GM23338 (cell line): ENCODE data around the gene PLS1. TPM values are rescaled to one million over a fixed set of nuclear protein-coding genes. Genes with fewer than 3 reads are reported as not detected.

Source experiments
- ATAC-seq: fragments of 200-7000 bp; cut with Tn5 transposase; 3 replicates; pipeline ENCODE4 v1.9.1; 2020
- DNase-seq: peaks from one replicate; pipeline ENCODE4 v3.0.0-alpha.2; 2015; ENCODE audit warnings: low spot score
- H2AFZ ChIP-seq: fragments of 200-600 bp; sonication (generic); 2 replicates; pipeline ENCODE4 v1.8.0; 2016; ENCODE audit warnings: antibody characterized with exemption, mild to moderate bottlenecking, moderate library complexity
- H3F3A ChIP-seq: fragments of 200-600 bp; sonication (generic); replicated peaks from 2 replicates; pipeline ENCODE4 v1.8.0; 2017; ENCODE audit warnings: antibody characterized with exemption, mixed run types, low read depth
- H3K27ac ChIP-seq: fragments of 200-600 bp; sonication (generic); 2 replicates; pipeline ENCODE4 v1.6.1; 2016; ENCODE audit warnings: low read depth
- H3K27me3 ChIP-seq: fragments of 200-600 bp; sonication (generic); 2 replicates; pipeline ENCODE4 v1.8.0; 2016; ENCODE audit warnings: mild to moderate bottlenecking, mixed run types, moderate library complexity; ENCODE audit not compliant: insufficient read depth
- H3K36me3 ChIP-seq: fragments of 200-600 bp; sonication (generic); 2 replicates; pipeline ENCODE4 v1.8.0; 2016; ENCODE audit warnings: mild to moderate bottlenecking; ENCODE audit not compliant: insufficient read depth
- H3K4me1 ChIP-seq: fragments of 200-600 bp; sonication (generic); 2 replicates; pipeline ENCODE4 v1.8.0; 2016; ENCODE audit warnings: mild to moderate bottlenecking, moderate library complexity; ENCODE audit not compliant: insufficient read depth
- H3K4me2 ChIP-seq: fragments of 200-600 bp; sonication (generic); 2 replicates; pipeline ENCODE4 v1.7.1; 2017; ENCODE audit warnings: mixed run types
- H3K4me3 ChIP-seq: fragments of 200-600 bp; sonication (generic); 2 replicates; pipeline ENCODE4 v1.6.1; 2016; ENCODE audit warnings: mixed run types
- H3K79me2 ChIP-seq: fragments of 200-600 bp; sonication (generic); replicated peaks from 2 replicates; pipeline ENCODE4 v1.8.0; 2017; ENCODE audit warnings: mild to moderate bottlenecking; ENCODE audit not compliant: insufficient read depth
- H3K9me2 ChIP-seq: fragments of 200-600 bp; sonication (generic); 2 replicates; pipeline ENCODE4 v1.8.0; 2017; ENCODE audit not compliant: insufficient read depth
- H4K20me1 ChIP-seq: fragments of 200-600 bp; sonication (generic); replicated peaks from 2 replicates; pipeline ENCODE4 v1.8.0; 2017; ENCODE audit warnings: mild to moderate bottlenecking; ENCODE audit not compliant: insufficient read depth
- H3K27ac Mint-ChIP-seq: 2 replicates; pipeline ENCODE4 v1.8.0; 2020; ENCODE audit warnings: inconsistent platforms, mild to moderate bottlenecking, moderate library complexity, mixed read lengths
- H3K27me3 Mint-ChIP-seq: 3 replicates; pipeline ENCODE4 v1.8.0; 2022; ENCODE audit warnings: low read depth, mild to moderate bottlenecking, moderate library complexity, mixed read lengths, inconsistent platforms; ENCODE audit not compliant: insufficient read depth, poor library complexity
- H3K36me3 Mint-ChIP-seq: 3 replicates; pipeline ENCODE4 v1.8.0; 2021; ENCODE audit warnings: low read depth, mild to moderate bottlenecking, inconsistent platforms, moderate library complexity, mixed read lengths
- H3K4me1 Mint-ChIP-seq: 3 replicates; pipeline ENCODE4 v1.8.0; 2020; ENCODE audit warnings: mild to moderate bottlenecking, inconsistent platforms, mixed read lengths
- H3K4me3 Mint-ChIP-seq: 3 replicates; pipeline ENCODE4 v1.8.0; 2021; ENCODE audit warnings: moderate library complexity, mild to moderate bottlenecking, inconsistent platforms, mixed read lengths
- H3K9me3 Mint-ChIP-seq: 3 replicates; pipeline ENCODE4 v1.8.0; 2020; ENCODE audit warnings: moderate library complexity, mild to moderate bottlenecking, inconsistent platforms, mixed read lengths
- CREB1 ChIP-seq: fragments of 250-450 bp; sonication (Bioruptor Pico); IDR thresholded peaks from 2 replicates; pipeline ENCODE4 v1.5.0; 2020; ENCODE audit warnings: low read depth, mild to moderate bottlenecking, moderate library complexity
- EZH2 ChIP-seq: fragments of 200-600 bp; sonication (generic); IDR thresholded peaks from one replicate; pipeline ENCODE4 v1.8.0; 2017; ENCODE audit warnings: antibody characterized with exemption, mild to moderate bottlenecking, low read depth; ENCODE audit not compliant: unreplicated experiment
- STAT1 ChIP-seq: IDR thresholded peaks from one replicate; pipeline ENCODE4 v1.6.1; 2016; ENCODE audit warnings: antibody characterized with exemption; ENCODE audit not compliant: unreplicated experiment
- ZNF114 ChIP-seq: fragments of 250-450 bp; sonication (Bioruptor Pico); IDR thresholded peaks from 2 replicates; pipeline ENCODE4 v1.5.0; 2020; ENCODE audit warnings: mild to moderate bottlenecking, moderate library complexity
- ZNF331 ChIP-seq: fragments of 250-450 bp; sonication (Bioruptor Pico); IDR thresholded peaks from 2 replicates; pipeline ENCODE4 v1.5.0; 2020; ENCODE audit warnings: low read depth, mild to moderate bottlenecking, moderate library complexity
- polyA plus RNA-seq: library from polyadenylated mRNA; unstranded; fragments of >200 nt; fragmentation: Nextera tagmentation; extraction: Ambion mirVana; gene quantifications from 2 replicates; pipeline ENCODE4 v1.2.1, GENCODE V29; 2016
- total RNA-seq: library from RNA; depleted of rRNA; stranded (reverse); fragments of >200 nt; shearing (Covaris generic); gene quantifications from 2 replicates; pipeline ENCODE4 v1.2.3, GENCODE V29; 2014
- TF ChIP-seq, protein P1 (sequence below): fragments of 250-450 bp; sonication (Bioruptor Pico); IDR thresholded peaks from 2 replicates; pipeline ENCODE4 v1.5.0; 2020; ENCODE audit warnings: mild to moderate bottlenecking, moderate library complexity
- TF ChIP-seq, protein P2 (sequence below): IDR thresholded peaks from one replicate; pipeline ENCODE4 v1.6.1; 2018; ENCODE audit warnings: antibody characterized with exemption; ENCODE audit not compliant: unreplicated experiment

Gene PLS1
- total and polyA plus RNA-seq, 2 experiments from 2014 or later, result 18.4 to 42.2 TPM

DNA sequence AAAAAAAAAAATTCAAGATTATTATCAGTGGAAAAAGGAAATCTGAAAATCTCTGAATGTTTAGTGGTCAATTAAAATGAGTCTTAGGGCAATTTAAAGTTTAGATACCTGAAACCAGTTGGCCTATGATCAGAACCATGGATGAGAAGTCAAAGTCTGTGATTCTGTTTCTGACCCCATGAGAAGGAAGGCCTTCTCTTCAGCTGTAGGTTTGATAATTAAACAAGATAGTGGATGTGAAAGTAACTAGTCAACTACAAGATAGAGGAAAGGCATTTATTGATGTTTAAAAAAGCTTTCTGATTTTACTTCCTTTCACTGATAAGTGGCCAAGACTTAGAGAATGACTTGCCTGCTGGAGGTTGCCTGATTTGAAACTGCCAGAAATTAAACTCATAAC is 8.7 kb downstream of the PLS1 start (continued):
- no peak for TF ChIP-seq CREB1 (CRISPR knock-in tag)
- no peak for TF ChIP-seq ZNF331 (CRISPR knock-in tag)

DNA sequence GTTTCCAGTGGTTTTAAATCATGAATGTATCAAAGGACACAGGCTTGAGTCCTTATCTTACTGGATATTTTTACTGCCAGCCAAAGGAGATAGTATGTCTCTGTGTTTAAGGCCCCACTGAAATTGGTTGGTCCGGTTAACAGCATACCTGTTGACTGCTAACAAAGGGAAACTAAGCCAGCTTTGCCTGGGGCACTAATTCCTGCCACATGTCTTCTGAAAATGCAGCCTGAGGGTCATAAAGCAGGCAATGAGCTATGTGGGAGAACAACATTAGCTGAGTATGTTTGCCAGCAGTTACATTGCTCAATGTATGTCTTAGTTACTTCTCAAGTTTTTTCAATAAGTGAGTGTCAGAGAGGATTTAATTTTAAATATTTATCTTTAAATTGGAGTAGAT is 12.4 kb downstream of the PLS1 start:
- Histone ChIP-seq H2AFZ (no peak overlapping the region), H3K36me3 (no peaks in the 10 kb centered on the region), H3K79me2 (peaks cover 14% of the 10 kb centered on the region; the same call in 1 of the 2 replicates), H3F3A (no peaks in the 10 kb centered on the region), H3K4me3 (no peak overlapping the region), H3K4me2 (no peak overlapping the region), H3K4me1 (no peaks in the 10 kb centered on the region), H3K27ac (no peak overlapping the region), H3K27me3 (no peaks in the 10 kb centered on the region), H3K9me2 (no peaks in the 10 kb centered on the region), H4K20me1 (no peaks in the 10 kb centered on the region; the same call in 1 of the 2 replicates)
- no peak overlapping the region for H3K27ac Mint-ChIP-seq
- no peak for DNase-seq
- peaks cover 2% of the 10 kb centered on the region; the same call in 1 of the 3 replicates for H3K4me1 Mint-ChIP-seq
- H3K9me3 Mint-ChIP-seq, result no peaks in the 10 kb centered on the region
- no peak for ATAC-seq
- H3K4me3 Mint-ChIP-seq, result no peak overlapping the region
- H3K27me3 Mint-ChIP-seq, result no peaks in the 10 kb centered on the region
- TF ChIP-seq, protein P1, sequence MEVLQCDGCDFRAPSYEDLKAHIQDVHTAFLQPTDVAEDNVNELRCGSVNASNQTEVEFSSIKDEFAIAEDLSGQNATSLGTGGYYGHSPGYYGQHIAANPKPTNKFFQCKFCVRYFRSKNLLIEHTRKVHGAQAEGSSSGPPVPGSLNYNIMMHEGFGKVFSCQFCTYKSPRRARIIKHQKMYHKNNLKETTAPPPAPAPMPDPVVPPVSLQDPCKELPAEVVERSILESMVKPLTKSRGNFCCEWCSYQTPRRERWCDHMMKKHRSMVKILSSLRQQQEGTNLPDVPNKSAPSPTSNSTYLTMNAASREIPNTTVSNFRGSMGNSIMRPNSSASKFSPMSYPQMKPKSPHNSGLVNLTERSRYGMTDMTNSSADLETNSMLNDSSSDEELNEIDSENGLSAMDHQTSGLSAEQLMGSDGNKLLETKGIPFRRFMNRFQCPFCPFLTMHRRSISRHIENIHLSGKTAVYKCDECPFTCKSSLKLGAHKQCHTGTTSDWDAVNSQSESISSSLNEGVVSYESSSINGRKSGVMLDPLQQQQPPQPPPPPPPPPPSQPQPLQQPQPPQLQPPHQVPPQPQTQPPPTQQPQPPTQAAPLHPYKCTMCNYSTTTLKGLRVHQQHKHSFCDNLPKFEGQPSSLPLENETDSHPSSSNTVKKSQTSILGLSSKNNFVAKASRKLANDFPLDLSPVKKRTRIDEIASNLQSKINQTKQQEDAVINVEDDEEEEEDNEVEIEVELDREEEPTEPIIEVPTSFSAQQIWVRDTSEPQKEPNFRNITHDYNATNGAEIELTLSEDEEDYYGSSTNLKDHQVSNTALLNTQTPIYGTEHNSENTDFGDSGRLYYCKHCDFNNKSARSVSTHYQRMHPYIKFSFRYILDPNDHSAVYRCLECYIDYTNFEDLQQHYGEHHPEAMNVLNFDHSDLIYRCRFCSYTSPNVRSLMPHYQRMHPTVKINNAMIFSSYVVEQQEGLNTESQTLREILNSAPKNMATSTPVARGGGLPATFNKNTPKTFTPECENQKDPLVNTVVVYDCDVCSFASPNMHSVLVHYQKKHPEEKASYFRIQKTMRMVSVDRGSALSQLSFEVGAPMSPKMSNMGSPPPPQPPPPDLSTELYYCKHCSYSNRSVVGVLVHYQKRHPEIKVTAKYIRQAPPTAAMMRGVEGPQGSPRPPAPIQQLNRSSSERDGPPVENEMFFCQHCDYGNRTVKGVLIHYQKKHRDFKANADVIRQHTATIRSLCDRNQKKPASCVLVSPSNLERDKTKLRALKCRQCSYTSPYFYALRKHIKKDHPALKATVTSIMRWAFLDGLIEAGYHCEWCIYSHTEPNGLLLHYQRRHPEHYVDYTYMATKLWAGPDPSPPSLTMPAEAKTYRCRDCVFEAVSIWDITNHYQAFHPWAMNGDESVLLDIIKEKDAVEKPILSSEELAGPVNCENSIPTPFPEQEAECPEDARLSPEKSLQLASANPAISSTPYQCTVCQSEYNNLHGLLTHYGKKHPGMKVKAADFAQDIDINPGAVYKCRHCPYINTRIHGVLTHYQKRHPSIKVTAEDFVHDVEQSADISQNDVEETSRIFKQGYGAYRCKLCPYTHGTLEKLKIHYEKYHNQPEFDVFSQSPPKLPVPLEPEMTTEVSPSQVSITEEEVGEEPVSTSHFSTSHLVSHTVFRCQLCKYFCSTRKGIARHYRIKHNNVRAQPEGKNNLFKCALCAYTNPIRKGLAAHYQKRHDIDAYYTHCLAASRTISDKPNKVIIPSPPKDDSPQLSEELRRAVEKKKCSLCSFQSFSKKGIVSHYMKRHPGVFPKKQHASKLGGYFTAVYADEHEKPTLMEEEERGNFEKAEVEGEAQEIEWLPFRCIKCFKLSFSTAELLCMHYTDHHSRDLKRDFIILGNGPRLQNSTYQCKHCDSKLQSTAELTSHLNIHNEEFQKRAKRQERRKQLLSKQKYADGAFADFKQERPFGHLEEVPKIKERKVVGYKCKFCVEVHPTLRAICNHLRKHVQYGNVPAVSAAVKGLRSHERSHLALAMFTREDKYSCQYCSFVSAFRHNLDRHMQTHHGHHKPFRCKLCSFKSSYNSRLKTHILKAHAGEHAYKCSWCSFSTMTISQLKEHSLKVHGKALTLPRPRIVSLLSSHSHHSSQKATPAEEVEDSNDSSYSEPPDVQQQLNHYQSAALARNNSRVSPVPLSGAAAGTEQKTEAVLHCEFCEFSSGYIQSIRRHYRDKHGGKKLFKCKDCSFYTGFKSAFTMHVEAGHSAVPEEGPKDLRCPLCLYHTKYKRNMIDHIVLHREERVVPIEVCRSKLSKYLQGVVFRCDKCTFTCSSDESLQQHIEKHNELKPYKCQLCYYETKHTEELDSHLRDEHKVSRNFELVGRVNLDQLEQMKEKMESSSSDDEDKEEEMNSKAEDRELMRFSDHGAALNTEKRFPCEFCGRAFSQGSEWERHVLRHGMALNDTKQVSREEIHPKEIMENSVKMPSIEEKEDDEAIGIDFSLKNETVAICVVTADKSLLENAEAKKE (CRISPR knock-in tag), result no peak
- TF ChIP-seq STAT1 (no peak), EZH2 (no peak), ZNF114 (no peak)
- TF ChIP-seq, protein P2, sequence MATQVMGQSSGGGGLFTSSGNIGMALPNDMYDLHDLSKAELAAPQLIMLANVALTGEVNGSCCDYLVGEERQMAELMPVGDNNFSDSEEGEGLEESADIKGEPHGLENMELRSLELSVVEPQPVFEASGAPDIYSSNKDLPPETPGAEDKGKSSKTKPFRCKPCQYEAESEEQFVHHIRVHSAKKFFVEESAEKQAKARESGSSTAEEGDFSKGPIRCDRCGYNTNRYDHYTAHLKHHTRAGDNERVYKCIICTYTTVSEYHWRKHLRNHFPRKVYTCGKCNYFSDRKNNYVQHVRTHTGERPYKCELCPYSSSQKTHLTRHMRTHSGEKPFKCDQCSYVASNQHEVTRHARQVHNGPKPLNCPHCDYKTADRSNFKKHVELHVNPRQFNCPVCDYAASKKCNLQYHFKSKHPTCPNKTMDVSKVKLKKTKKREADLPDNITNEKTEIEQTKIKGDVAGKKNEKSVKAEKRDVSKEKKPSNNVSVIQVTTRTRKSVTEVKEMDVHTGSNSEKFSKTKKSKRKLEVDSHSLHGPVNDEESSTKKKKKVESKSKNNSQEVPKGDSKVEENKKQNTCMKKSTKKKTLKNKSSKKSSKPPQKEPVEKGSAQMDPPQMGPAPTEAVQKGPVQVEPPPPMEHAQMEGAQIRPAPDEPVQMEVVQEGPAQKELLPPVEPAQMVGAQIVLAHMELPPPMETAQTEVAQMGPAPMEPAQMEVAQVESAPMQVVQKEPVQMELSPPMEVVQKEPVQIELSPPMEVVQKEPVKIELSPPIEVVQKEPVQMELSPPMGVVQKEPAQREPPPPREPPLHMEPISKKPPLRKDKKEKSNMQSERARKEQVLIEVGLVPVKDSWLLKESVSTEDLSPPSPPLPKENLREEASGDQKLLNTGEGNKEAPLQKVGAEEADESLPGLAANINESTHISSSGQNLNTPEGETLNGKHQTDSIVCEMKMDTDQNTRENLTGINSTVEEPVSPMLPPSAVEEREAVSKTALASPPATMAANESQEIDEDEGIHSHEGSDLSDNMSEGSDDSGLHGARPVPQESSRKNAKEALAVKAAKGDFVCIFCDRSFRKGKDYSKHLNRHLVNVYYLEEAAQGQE, result no peak
- no peaks in the 10 kb centered on the region for H3K36me3 Mint-ChIP-seq
